Large intestine (tissue), 12 donors: ENCODE data around the gene SOX15. TPM values are rescaled to one million over a fixed set of nuclear protein-coding genes. Genes with fewer than 3 reads are reported as not detected.

Source experiments
- DNase-seq, 2 donors: peaks; one replicate each; pipeline versions ENCODE4 v3.0.0 to v3.0.0-alpha.2; 2013
- H3K27ac ChIP-seq: one replicate; pipeline ENCODE4 v1.5.1; 2013; ENCODE audit warnings: low read length
- H3K27me3 ChIP-seq: 2 replicates; pipeline ENCODE4 v1.6.1; 2013; ENCODE audit warnings: low read length; ENCODE audit not compliant: control insufficient read depth, insufficient read depth
- H3K36me3 ChIP-seq: 2 replicates; pipeline ENCODE4 v1.6.1; 2013; ENCODE audit warnings: low read length; ENCODE audit not compliant: control insufficient read depth, insufficient read depth
- H3K4me1 ChIP-seq: one replicate; pipeline ENCODE4 v1.6.1; 2013; ENCODE audit warnings: low read length; ENCODE audit not compliant: control insufficient read depth, insufficient read depth
- H3K4me3 ChIP-seq: one replicate; pipeline ENCODE4 v1.5.1; 2013; ENCODE audit warnings: low read length
- H3K9me3 ChIP-seq: one replicate; pipeline ENCODE4 v1.6.1; 2013; ENCODE audit warnings: mild to moderate bottlenecking, low read depth, low read length, moderate library complexity; ENCODE audit not compliant: control insufficient read depth
- WGBS: methylation state at CpG from one replicate; pipeline ENCODE4 v1.1.5; 2013; ENCODE audit warnings: low lambda C conversion rate; ENCODE audit not compliant: insufficient coverage; 5-methylcytosine and 5-hydroxymethylcytosine counted together
- long read RNA-seq, 11 donors: transcript quantifications; one replicate each; lab custom pipeline, GENCODE V29; 2026
- polyA plus RNA-seq: library from polyadenylated mRNA; unstranded; fragments of 120-200 nt; gene quantifications from one replicate; pipeline ENCODE4 v1.2.1, GENCODE V29; 2013

Gene SOX15
- polyA plus RNA-seq: 2.0 TPM
- long read RNA-seq, donor 1, partial matches to known transcripts: 0 of 2 reads
- long read RNA-seq, donor 1, other reads (novel, unspliced or antisense): 0 of 2 reads
- long read RNA-seq, donor 2: 0 reads
- long read RNA-seq, donor 3: 0 reads
- long read RNA-seq, donor 4: 0 reads
- long read RNA-seq, donor 5: 0 reads
- long read RNA-seq, donor 6, partial matches to known transcripts: 0 of 3 reads
- long read RNA-seq, donor 6, other reads (novel, unspliced or antisense): 0 of 3 reads
- long read RNA-seq, donor 7, partial matches to known transcripts: 0 of 3 reads
- long read RNA-seq, donor 7, other reads (novel, unspliced or antisense): 0 of 3 reads
- long read RNA-seq, donor 8, partial matches to known transcripts: 0 of 5 reads
- long read RNA-seq, donor 8, other reads (novel, unspliced or antisense): 0 of 5 reads
- long read RNA-seq, donor 9, partial matches to known transcripts: 0 of 3 reads
- long read RNA-seq, donor 9, other reads (novel, unspliced or antisense): 0 of 3 reads
- long read RNA-seq, donor 10, partial matches to known transcripts: 0 of 2 reads
- long read RNA-seq, donor 10, other reads (novel, unspliced or antisense): 0 of 2 reads
- long read RNA-seq, donor 11, partial matches to known transcripts: 0 of 4 reads
- long read RNA-seq, donor 11, other reads (novel, unspliced or antisense): 0 of 4 reads

DNA sequence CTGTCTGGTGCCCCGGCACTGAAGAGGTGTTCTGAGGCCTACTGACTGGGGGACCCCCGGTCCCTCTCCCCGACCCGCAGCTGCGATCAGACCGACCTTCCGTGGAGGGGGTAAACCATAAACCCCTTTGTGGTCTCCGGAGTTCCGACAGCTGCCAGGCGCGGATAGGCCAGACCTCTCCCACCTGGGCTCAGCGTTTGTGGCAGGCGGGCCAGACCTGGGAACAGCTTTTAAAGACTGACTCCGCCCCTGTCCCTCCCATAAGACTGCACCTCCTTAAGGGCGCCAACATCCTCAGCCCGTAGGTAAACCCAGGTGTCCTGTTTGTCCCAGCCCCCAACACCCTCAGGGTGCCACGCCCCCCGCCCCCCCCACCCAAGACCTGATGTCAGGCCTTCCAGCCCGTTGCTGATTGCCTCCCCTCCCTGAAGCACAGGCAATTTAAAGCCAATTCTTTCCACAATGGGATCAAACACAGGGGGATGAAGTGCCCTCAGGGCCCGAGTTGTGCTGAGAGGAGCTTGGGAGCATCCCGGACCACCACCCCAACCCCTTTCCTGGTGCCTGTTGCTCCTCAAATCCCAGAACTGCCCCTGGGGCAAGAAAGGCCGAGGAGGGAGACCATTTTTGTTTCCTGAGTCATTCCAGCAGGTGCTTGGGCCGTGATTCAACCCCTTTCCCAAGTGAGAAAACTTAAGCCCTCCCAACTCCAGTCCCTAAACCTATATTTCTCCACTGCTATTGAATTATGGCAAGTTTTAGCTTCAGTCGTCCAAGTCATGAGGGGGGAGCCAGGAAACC lies at the start of gene SOX15:
Gene SOX15 (minus strand): TSS at position 204 of the 801 bp plus-strand sequence. CDS start 418 bp downstream, outside the sequence.
- H3K9me3 ChIP-seq: no peaks in the 10 kb centered on the region
- peaks cover 74% of the 10 kb centered on the region for H3K36me3 ChIP-seq
- DNase-seq: no peak
- H3K27ac ChIP-seq: no peak within 1 kb of the TSS
- no peaks in the 10 kb centered on the region for H3K27me3 ChIP-seq
- H3K4me3 ChIP-seq: peak within 1 kb of the TSS; percentile 36
- no CpG with 5 or more reads among the region's 24 CpGs for WGBS
- H3K4me1 ChIP-seq: peaks cover 10% of the 10 kb centered on the region

DNA sequence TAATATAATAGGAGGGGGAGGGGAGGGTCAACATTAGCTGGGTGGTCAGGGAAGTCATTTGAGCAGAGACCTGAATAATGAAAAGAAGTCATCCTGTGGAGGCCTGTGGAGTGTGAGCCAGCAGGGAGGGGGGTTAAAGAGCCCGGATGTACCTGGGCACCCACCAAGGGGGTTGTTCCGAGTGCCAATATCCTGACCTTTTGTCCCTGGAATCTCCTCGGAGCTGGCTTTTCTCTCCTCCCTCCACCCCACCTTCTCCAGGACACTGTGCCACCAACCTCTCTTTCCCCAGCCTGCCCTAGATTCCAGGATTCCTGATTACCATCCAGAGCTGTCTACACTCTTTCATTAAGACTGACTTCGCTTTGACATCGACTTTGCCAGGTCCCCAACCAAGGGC lies 46.3 kb upstream of the SOX15 start:
- no CpG with 5 or more reads among the region's 5 CpGs for WGBS
- Histone ChIP-seq H3K27ac (no peak overlapping the region), H3K36me3 (no peaks in the 10 kb centered on the region), H3K4me1 (peaks cover 18% of the 10 kb centered on the region), H3K4me3 (no peak overlapping the region), H3K27me3 (no peaks in the 10 kb centered on the region), H3K9me3 (no peaks in the 10 kb centered on the region)
- no peak for DNase-seq

DNA sequence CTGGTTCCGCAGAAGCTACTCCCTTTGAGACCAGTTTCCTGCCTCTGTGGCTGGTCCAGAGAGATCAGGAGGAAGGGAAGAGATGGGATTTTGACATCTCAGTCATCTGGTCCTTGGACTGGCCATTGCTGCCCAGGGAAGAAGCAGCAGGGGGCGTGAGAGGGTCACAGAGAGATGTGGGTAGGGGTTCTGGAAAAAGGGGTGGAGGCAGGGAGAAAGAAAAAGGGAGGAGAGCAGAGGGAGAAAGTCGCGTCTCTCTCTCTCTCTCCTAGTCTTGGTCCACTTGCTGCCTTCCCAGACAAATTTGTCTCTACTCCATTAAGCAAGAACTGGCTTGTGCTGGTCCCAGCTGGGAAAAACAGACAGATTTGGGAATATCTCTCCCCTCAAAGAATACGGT lies 44.5 kb upstream of the SOX15 start:
- WGBS: no CpG with 5 or more reads among the region's 5 CpGs
- Histone ChIP-seq H3K4me1 (peaks cover 34% of the 10 kb centered on the region), H3K27me3 (no peaks in the 10 kb centered on the region), H3K9me3 (no peaks in the 10 kb centered on the region), H3K4me3 (no peak overlapping the region), H3K27ac (no peak overlapping the region), H3K36me3 (no peaks in the 10 kb centered on the region)
- DNase-seq: peak in 1 of 2 donors; percentile 22

DNA sequence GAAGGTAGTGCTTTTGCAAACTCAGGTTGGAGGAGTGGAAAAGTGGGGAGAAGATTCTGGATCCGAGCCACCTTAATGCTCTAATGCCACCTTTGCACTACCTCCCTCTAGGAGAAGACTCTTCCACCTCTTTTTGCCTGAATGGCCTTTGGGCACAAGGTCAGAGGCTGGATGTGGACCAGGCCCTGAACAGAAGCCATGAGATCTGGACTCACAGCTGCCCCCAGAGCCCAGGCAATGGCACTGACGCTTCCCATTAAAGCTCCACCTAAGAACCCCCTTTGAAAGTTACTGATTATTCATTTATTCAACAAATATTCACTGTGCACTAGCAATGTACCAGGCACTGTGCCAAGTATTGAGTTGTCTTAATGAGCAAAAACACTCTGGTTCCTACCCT lies 43.2 kb upstream of the SOX15 start:
- H3K27ac ChIP-seq: no peak overlapping the region
- no peaks in the 10 kb centered on the region for H3K36me3 ChIP-seq
- H3K4me1 ChIP-seq: peaks cover 42% of the 10 kb centered on the region
- no CpG with 5 or more reads among the region's 2 CpGs for WGBS
- H3K4me3 ChIP-seq: no peak overlapping the region
- no peak for DNase-seq
- no peaks in the 10 kb centered on the region for H3K27me3 ChIP-seq
- no peaks in the 10 kb centered on the region for H3K9me3 ChIP-seq

DNA sequence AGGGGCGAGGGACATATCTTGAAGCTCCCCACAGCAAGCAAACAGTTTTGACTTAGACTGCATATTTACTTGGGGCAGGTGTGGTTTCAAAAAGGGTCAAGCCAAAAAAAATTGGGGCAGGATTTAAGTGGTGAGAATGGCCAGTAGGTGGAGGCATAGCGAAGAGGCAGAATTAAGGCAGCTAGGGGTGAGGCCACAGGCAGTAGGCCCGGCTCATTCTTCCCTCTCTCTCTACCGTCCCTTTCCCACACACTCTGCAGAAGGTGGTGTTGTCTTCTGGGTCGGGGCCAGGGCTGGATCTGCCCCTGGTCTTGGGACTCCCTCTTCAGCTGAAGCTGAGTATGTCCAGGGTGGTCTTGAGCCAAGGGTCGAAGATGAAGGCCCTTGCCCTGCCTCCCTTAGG lies 42.6 kb upstream of the SOX15 start:
- Histone ChIP-seq H3K27ac (no peak overlapping the region), H3K36me3 (no peaks in the 10 kb centered on the region), H3K27me3 (no peaks in the 10 kb centered on the region), H3K4me1 (peaks cover 45% of the 10 kb centered on the region), H3K9me3 (no peaks in the 10 kb centered on the region), H3K4me3 (no peak overlapping the region)
- 83% methylated on average over 1 of the region's 6 CpGs for WGBS
- DNase-seq: no peak

DNA sequence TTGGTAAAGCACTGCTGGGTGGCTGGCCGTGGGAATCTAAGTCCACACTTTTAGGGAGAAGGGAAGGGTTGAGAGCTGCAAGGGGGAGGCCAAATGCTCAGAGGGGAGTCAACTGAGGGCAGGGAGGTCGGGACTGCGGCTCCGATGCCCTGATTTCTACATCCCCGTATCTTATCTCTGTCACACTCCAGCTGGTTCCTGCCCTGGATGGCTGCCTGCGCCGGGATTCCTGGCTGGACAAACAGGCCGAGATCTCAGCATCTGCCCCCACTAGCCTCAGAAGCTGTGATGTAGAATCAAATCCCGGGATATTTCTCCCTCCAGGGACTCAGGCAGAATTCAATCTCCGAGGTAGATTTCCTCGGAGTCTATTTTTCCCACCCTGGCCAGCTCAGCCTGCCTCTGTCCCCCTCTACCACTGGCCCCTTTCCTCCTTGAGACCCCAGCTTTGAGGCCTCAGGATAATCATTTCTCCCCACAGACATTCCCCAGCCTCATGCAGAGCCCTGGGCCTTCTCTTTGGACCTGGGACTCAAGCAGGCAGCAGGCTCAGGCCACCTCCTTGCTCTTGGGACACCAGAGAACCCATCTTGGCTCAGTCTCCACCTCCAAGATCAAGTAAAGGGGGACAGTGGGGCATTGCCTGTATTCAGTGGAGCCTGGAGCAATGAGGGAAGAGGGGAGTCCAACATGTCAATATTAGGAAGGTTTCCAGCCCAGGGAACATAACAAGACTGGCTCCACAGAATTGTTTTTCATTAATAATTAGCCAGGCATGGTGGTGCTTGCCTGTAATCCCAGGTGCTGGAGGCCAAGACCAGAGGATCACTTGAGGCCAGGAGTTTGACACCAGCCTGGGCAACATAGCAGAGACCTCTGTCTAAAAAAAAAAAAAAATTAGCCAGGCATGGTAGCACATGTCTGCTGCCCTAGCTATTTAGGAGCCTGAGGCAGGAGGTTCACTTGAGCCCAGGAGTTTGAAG lies 41.8 kb upstream of the SOX15 start:
- Histone ChIP-seq H3K4me1 (peaks cover 46% of the 10 kb centered on the region), H3K4me3 (no peak overlapping the region), H3K36me3 (peaks cover 2% of the 10 kb centered on the region), H3K9me3 (no peaks in the 10 kb centered on the region), H3K27ac (peak overlapping the region; percentile 80), H3K27me3 (no peaks in the 10 kb centered on the region)
- DNase-seq: peak in 1 of 2 donors; percentile 41
- no CpG with 5 or more reads among the region's 11 CpGs for WGBS

DNA sequence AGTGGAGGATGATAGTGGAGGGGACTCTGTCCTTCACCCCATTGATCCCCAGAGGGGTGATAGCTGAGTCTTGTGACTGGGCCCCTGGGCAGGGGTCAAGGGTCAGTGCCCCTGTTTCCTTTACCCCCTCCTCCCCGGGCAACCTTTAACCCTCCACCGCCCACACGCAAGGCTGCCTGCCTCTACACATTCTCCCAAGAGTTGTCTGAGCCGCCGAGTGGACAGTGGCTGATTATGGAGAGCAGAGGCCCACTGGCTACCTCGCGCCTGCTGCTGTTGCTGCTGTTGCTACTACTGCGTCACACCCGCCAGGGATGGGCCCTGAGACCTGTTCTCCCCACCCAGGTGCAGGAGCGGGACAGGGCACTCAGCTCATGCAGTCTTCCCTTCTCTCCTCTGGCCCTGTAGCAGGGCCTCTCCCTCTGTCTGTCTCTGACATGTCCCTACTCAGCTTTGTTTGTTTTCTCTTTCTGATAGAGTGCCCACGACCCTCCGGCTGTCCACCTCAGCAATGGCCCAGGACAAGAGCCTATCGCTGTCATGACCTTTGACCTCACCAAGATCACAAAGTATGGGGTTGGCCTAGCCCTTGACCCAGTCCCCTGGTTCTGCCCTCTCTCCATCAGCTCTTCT lies 40.2 kb upstream of the SOX15 start, which contains the start of gene SHBG:
Gene SHBG (plus strand): TSS at position 197 of the 633 bp plus-strand sequence. CDS start 38 bp downstream, at position 235.
- no CpG with 5 or more reads among the region's 13 CpGs for WGBS
- H3K27me3 ChIP-seq: no peaks in the 10 kb centered on the region
- H3K4me3 ChIP-seq: no peak within 1 kb of the TSS
- peak within 1 kb of the TSS; percentile 80 for H3K27ac ChIP-seq
- H3K4me1 ChIP-seq: peaks cover 58% of the 10 kb centered on the region
- peaks cover 8% of the 10 kb centered on the region for H3K36me3 ChIP-seq
- DNase-seq: peak; percentile 69 to 84
- no peaks in the 10 kb centered on the region for H3K9me3 ChIP-seq

DNA sequence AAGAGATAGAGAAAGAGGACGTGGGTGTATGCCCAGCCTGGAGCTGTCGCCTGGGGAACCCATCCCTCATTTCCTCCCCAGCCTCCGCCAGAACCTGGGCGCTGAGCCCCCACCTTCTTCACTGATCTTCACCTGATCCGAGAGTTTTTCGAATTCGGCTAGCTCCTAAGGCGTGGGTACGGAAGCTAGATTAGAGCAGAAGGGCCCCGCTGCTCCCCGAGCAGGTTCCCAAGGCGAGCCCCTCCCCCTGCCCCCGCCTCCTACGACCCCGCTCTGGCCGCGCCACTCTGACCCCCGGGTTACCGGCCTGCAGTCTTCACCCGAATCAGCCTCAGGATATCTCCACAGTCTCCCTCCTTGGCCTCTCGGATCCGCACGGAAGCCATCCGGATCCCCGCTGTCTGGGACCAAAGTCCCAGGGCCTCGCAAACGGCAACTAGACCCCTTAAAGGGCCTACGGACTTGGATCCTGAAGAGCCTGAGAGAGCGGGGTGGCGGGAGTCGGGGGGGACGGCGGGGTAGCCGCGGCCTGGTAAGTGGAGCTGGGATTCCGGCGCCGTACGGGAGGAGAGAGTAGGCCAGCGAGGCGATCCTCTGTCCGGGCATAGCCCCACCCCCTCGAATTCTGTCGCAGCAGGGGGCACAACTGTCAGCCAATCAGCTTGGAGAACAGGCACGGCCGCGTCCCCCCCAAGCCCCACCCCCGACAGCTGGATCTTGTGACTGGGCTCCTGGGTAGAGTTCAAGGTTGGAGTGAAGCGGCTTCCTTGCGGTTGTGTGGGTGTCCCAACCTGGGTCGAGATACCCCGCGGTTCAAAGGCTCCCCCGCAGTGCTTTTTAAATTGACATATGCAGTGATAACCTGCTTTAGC lies 37.6 kb upstream of the SOX15 start, which contains the start of gene SAT2:
Gene SAT2 (minus strand): TSS at position 572 of the 872 bp plus-strand sequence. CDS start 186 bp downstream, at position 386.
- peak; percentile 96 to 97 for DNase-seq
- peaks cover 53% of the 10 kb centered on the region for H3K4me1 ChIP-seq
- peak within 1 kb of the TSS; percentile 85 for H3K4me3 ChIP-seq
- H3K36me3 ChIP-seq: peaks cover 8% of the 10 kb centered on the region
- no peaks in the 10 kb centered on the region for H3K27me3 ChIP-seq
- H3K9me3 ChIP-seq: no peaks in the 10 kb centered on the region
- peak within 1 kb of the TSS; percentile 97 for H3K27ac ChIP-seq
- WGBS: no CpG with 5 or more reads among the region's 54 CpGs
